ENCODE data around the gene TEK. TPM values are rescaled to one million over a fixed set of nuclear protein-coding genes. Genes with fewer than 3 reads are reported as not detected.
"Not testable (repeated sequence)": the region's sequence is repeated elsewhere in the genome, so short reads cannot be mapped to it uniquely, and the experiment has no call there.

Gene TEK
- polyA plus RNA-seq, 2 donors = 0.55 to 1.3 TPM

DNA sequence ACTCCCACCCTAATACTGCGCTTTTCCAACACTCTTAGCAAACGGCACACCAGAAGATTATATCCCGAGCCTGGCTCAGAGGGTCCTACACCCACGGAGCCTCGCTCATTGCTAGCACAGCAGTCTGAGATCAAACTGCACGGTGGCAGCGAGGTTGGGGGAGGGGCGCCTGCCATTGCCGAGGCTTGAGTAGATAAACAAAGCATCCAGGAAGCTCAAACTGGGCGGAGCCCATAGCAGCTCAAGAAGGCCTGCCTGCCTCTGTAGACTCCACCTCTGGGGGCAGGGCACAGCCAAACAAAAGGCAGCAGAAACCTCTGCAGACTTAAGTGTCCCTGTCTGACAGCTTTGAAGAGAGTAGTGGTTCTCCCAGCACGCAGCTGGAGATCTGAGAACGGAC is 130.6 kb downstream of the TEK start:
- H3K36me3 ChIP-seq (ENCODE audit: control insufficient read depth in 2 of 2, insufficient read depth in 2 of 2, low read length in 1 of 2); H3K27ac ChIP-seq (ENCODE audit: low read depth in 2 of 2, low read length in 1 of 2); H3K4me1 ChIP-seq (ENCODE audit: control insufficient read depth in 2 of 2, insufficient read depth in 2 of 2, low read length in 1 of 2); H3K9me3 ChIP-seq (ENCODE audit: control insufficient read depth in 2 of 2, insufficient read depth in 1 of 2, low read depth in 1 of 2, low read length in 1 of 2); H3K4me3 ChIP-seq (ENCODE audit: low read depth in 1 of 2, low read length in 2 of 2); H3K27me3 ChIP-seq (ENCODE audit: control insufficient read depth in 1 of 2, insufficient read depth in 2 of 2, low read length in 2 of 2): not testable (repeated sequence)
- WGBS, 2 donors = 75 to 84% methylated on average over 12 of the region's 12 CpGs

DNA sequence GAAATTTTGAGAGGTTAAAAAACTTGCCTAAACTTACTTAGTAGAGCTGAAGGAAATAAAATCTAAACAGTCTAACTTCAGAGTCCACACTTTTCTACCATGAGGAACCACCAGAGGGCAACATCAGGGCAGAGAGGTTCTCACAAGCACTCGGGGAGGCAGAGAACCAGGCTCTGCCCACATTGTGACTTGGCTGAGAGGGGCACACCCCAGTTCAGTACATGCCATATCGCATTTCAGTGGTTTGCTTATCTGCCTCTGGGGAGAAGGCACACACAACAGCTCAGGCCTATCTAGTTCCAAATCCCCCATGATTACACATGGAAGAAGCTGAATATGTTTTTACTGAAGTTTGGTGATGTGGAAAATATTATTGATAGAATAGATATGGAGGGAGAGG is 138.7 kb downstream of the TEK start:
- no peak overlapping the region for H3K4me3 ChIP-seq (ENCODE audit: low read depth in 1 of 2, low read length in 2 of 2)
- H3K4me1 ChIP-seq (ENCODE audit: control insufficient read depth in 2 of 2, insufficient read depth in 2 of 2, low read length in 1 of 2) = no peaks in the 10 kb centered on the region
- H3K36me3 ChIP-seq (ENCODE audit: control insufficient read depth in 2 of 2, insufficient read depth in 2 of 2, low read length in 1 of 2) = no peaks in the 10 kb centered on the region
- 16 to 20% methylated on average over 2 of the region's 2 CpGs for WGBS, 2 donors
- no peak overlapping the region for H3K27ac ChIP-seq (ENCODE audit: low read depth in 2 of 2, low read length in 1 of 2)
- H3K9me3 ChIP-seq (ENCODE audit: control insufficient read depth in 2 of 2, insufficient read depth in 1 of 2, low read depth in 1 of 2, low read length in 1 of 2) = no peaks in the 10 kb centered on the region
- no peaks in the 10 kb centered on the region for H3K27me3 ChIP-seq (ENCODE audit: control insufficient read depth in 1 of 2, insufficient read depth in 2 of 2, low read length in 2 of 2)

DNA sequence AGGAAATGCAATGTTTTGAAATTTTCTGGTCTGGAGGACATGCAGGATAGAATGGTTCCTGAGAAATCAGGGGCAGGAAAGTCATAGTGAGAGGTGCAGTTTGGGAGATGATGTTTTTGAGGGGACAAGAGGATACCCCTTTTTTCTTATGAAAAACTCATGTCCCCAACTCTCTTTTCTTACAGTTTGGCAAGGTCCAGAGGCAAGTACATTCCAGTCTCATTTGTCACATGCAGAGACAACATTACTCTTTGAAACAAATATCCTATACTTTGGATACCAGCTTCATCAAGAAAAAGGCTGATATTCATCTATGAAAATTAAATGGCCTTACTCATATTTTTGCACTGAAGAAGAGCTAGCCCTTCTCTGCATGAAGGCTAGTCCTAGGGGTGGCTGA is 139.7 kb downstream of the TEK start:
- no peaks in the 10 kb centered on the region for H3K9me3 ChIP-seq (ENCODE audit: control insufficient read depth in 2 of 2, insufficient read depth in 1 of 2, low read depth in 1 of 2, low read length in 1 of 2)
- no peak overlapping the region for H3K4me3 ChIP-seq (ENCODE audit: low read depth in 1 of 2, low read length in 2 of 2)
- no peak overlapping the region for H3K27ac ChIP-seq (ENCODE audit: low read depth in 2 of 2, low read length in 1 of 2)
- H3K4me1 ChIP-seq (ENCODE audit: control insufficient read depth in 2 of 2, insufficient read depth in 2 of 2, low read length in 1 of 2) = no peaks in the 10 kb centered on the region
- no peaks in the 10 kb centered on the region for H3K27me3 ChIP-seq (ENCODE audit: control insufficient read depth in 1 of 2, insufficient read depth in 2 of 2, low read length in 2 of 2)
- no peaks in the 10 kb centered on the region for H3K36me3 ChIP-seq (ENCODE audit: control insufficient read depth in 2 of 2, insufficient read depth in 2 of 2, low read length in 1 of 2)

DNA sequence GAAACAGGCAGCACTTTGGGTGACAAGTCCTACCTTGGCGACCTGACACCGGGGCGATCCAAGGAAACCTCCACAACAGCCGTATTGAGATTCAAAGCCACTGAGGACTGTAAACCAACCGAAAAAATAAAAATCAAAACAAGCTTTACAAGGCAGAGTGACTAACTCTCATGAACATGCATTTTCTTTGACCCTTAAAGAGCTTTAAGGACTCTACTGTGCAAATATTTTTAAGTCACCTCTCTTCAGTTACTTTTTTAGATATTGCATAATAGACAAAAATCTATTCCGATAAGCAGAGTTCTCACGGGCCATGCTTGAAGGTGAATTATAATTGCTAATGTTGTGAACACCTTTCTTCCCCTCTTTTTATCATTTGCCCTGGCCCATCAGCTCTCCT is 149.6 kb downstream of the TEK start:
- Histone ChIP-seq H3K27ac (ENCODE audit: low read depth in 2 of 2, low read length in 1 of 2) (no peak overlapping the region), H3K36me3 (ENCODE audit: control insufficient read depth in 2 of 2, insufficient read depth in 2 of 2, low read length in 1 of 2) (no peaks in the 10 kb centered on the region), H3K4me3 (ENCODE audit: low read depth in 1 of 2, low read length in 2 of 2) (no peak overlapping the region), H3K4me1 (ENCODE audit: control insufficient read depth in 2 of 2, insufficient read depth in 2 of 2, low read length in 1 of 2) (no peaks in the 10 kb centered on the region), H3K9me3 (ENCODE audit: control insufficient read depth in 2 of 2, insufficient read depth in 1 of 2, low read depth in 1 of 2, low read length in 1 of 2) (no peaks in the 10 kb centered on the region), H3K27me3 (ENCODE audit: control insufficient read depth in 1 of 2, insufficient read depth in 2 of 2, low read length in 2 of 2) (no peaks in the 10 kb centered on the region)
- 91 to 93% methylated on average over 7 of the region's 7 CpGs for WGBS, 2 donors

DNA sequence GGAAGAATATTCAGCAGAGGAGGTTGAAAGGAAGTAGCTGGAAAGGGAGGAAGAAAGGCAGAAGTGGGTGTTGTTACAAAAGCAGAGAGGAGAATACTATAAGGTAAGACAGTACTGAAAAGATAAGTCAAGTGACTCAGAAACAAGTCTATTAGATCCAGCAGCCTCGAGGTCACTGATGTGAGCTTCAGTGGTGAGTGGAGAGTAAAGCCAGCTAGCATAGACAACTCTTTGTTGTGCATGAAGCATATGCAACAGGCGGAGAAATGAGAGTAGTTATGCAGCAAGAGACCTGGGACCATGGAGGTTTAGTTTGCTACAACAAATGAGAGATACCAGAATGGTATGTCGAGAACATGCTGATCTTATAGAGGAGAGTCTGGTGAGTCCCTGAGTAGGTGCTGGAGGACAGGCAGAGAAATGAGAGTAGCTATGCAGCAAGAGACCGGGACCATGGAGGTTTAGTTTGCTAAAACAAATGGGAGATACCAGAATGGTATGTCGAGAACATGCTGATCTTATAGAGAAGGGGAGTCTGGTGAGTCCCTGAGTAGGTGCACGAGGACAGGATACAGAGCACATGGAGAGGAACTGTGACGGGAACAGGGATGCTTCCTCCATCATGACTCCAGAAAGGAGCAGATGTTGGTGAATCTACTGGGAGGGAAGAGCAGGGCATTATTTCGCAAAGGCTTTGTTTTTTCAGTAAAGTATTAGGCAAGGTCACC is 151.9 kb downstream of the TEK start:
- H3K9me3 ChIP-seq (ENCODE audit: control insufficient read depth in 2 of 2, insufficient read depth in 1 of 2, low read depth in 1 of 2, low read length in 1 of 2) = no peaks in the 10 kb centered on the region
- no peaks in the 10 kb centered on the region for H3K36me3 ChIP-seq (ENCODE audit: control insufficient read depth in 2 of 2, insufficient read depth in 2 of 2, low read length in 1 of 2)
- H3K27me3 ChIP-seq (ENCODE audit: control insufficient read depth in 1 of 2, insufficient read depth in 2 of 2, low read length in 2 of 2) = no peaks in the 10 kb centered on the region
- H3K27ac ChIP-seq (ENCODE audit: low read depth in 2 of 2, low read length in 1 of 2) = no peak overlapping the region
- no peak overlapping the region for H3K4me3 ChIP-seq (ENCODE audit: low read depth in 1 of 2, low read length in 2 of 2)
- WGBS, 2 donors = 76 to 84% methylated on average over 8 of the region's 8 CpGs
- H3K4me1 ChIP-seq (ENCODE audit: control insufficient read depth in 2 of 2, insufficient read depth in 2 of 2, low read length in 1 of 2) = no peaks in the 10 kb centered on the region

DNA sequence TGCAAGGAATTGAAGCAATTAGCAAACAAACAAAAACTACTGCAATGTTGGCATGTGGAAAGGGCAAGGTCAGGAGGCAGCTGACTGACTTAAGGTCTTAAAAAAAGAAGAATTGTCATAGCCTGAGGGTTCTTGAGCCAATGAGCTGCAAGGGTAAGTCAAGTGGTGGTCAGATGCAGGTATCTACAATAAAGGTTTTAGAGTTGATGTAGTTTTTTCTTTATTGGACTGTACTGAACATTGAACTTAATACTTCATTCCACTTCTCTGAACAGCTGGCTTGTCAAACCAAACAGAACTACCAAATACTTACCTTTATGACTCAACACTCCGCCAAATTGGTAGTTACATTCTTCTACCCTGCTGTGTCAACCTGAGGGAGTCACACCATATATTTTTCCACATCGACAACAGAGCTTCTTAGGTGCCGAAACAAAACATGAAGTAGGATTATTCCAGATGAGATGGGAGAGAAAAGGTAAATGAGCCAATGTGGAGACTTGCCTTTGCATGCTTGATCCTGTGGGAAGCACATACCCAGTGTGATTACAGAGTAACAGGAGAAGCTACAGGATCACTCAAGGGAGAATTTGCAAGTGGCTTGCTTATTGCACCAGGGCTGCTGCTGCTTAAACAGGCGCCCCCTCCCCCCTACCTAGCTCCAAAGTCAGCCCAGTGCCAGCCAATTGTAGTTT is 152.6 kb downstream of the TEK start:
- H3K4me1 ChIP-seq (ENCODE audit: control insufficient read depth in 2 of 2, insufficient read depth in 2 of 2, low read length in 1 of 2) = no peaks in the 10 kb centered on the region

DNA sequence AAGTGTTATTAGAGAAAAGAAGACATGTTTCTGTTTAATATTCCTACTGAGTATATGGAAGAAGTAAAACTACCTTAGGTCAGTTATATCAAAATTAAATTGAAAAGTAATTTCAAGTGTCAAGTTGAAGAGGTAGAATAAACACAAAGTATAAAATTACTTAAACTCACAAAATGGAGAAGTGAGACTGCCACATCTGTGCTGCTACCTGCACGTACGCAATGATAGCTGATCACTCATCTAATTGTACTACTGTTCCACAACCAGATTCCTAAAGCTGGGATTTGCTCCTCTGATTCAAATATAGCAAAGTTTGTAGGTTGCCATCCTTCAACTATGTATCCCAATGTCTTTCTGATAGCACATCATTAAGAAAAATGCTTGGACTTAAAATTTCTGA is 163.1 kb downstream of the TEK start:
- 93 to 95% methylated on average over 2 of the region's 2 CpGs for WGBS, 2 donors
- Histone ChIP-seq H3K9me3 (ENCODE audit: control insufficient read depth in 2 of 2, insufficient read depth in 1 of 2, low read depth in 1 of 2, low read length in 1 of 2) (no peaks in the 10 kb centered on the region), H3K4me3 (ENCODE audit: low read depth in 1 of 2, low read length in 2 of 2) (no peak overlapping the region), H3K36me3 (ENCODE audit: control insufficient read depth in 2 of 2, insufficient read depth in 2 of 2, low read length in 1 of 2) (no peaks in the 10 kb centered on the region), H3K27me3 (ENCODE audit: control insufficient read depth in 1 of 2, insufficient read depth in 2 of 2, low read length in 2 of 2) (no peaks in the 10 kb centered on the region), H3K27ac (ENCODE audit: low read depth in 2 of 2, low read length in 1 of 2) (no peak overlapping the region), H3K4me1 (ENCODE audit: control insufficient read depth in 2 of 2, insufficient read depth in 2 of 2, low read length in 1 of 2) (no peaks in the 10 kb centered on the region)

More for the DNA sequence above, 152.6 kb downstream of the TEK start:
- 36 to 39% methylated on average over 4 of the region's 4 CpGs for WGBS, 2 donors
- H3K36me3 ChIP-seq (ENCODE audit: control insufficient read depth in 2 of 2, insufficient read depth in 2 of 2, low read length in 1 of 2) = no peaks in the 10 kb centered on the region
- no peaks in the 10 kb centered on the region for H3K9me3 ChIP-seq (ENCODE audit: control insufficient read depth in 2 of 2, insufficient read depth in 1 of 2, low read depth in 1 of 2, low read length in 1 of 2)
- no peak overlapping the region for H3K4me3 ChIP-seq (ENCODE audit: low read depth in 1 of 2, low read length in 2 of 2)
- H3K27ac ChIP-seq (ENCODE audit: low read depth in 2 of 2, low read length in 1 of 2) = no peak overlapping the region
- no peaks in the 10 kb centered on the region for H3K27me3 ChIP-seq (ENCODE audit: control insufficient read depth in 1 of 2, insufficient read depth in 2 of 2, low read length in 2 of 2)

DNA sequence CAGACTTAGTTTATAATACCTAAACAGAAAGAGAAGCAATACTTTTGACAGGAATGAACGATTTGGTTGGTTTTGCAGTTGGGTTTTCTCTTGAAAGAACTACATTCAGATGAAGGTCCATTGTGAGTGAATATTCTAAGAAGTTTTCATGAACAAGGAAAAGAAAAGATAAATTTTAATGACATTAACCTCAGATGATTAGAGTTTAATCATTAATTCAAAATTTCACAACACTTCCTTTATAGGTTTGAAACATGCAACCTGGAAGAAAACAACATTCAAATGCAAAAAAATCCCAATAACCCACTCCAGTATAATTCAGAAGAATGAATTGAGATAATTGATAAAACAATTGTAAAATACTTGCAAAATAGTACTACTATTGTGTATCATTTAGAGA is 164.2 kb downstream of the TEK start:
- Histone ChIP-seq H3K4me3 (ENCODE audit: low read depth in 1 of 2, low read length in 2 of 2) (no peak overlapping the region), H3K4me1 (ENCODE audit: control insufficient read depth in 2 of 2, insufficient read depth in 2 of 2, low read length in 1 of 2) (no peaks in the 10 kb centered on the region), H3K27me3 (ENCODE audit: control insufficient read depth in 1 of 2, insufficient read depth in 2 of 2, low read length in 2 of 2) (no peaks in the 10 kb centered on the region), H3K9me3 (ENCODE audit: control insufficient read depth in 2 of 2, insufficient read depth in 1 of 2, low read depth in 1 of 2, low read length in 1 of 2) (no peaks in the 10 kb centered on the region), H3K36me3 (ENCODE audit: control insufficient read depth in 2 of 2, insufficient read depth in 2 of 2, low read length in 1 of 2) (no peaks in the 10 kb centered on the region), H3K27ac (ENCODE audit: low read depth in 2 of 2, low read length in 1 of 2) (no peak overlapping the region)
- 63 to 85% methylated on average over 1 of the region's 1 CpG for WGBS, 2 donors

DNA sequence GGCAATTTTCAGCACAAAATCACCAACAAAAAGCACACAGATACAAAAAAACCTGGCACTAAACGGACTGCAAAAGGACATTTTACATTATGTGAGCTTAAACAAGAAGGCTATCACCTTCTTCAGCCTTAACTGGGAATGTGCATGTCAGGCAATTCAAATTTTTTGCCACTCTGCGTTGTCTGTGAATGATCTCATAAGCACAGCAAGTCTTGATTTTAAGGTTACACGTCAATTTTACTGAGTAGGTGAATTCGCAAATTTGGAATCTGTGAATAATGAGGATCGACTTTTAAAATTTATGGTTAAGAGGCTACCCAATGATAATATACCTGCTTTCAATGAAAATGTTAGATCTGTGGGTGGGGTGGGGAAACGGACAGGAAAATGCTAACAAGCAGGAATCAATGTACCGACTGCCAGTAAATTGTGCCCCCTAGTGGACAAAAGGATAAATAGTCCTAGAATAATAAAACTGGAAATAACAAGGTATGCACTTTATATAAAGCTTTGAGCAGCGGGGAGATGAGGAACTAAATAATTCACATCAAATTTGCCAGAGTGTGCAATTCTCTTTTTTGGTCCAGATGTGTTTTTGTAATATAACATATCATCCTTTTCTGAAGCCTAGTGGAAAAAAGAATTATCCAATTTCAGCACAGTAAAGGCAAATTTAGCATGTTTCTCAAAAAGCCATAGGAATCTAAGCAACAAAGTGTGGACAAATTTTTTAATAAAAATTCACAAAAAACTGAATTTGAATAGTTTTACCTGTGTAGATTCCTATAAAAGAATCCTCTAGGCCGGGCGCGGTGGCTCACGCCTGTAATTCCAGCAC is 167.4 kb downstream of the TEK start:
- 39 to 41% methylated on average over 12 of the region's 12 CpGs for WGBS, 2 donors
- Histone ChIP-seq H3K27ac (ENCODE audit: low read depth in 2 of 2, low read length in 1 of 2) (no peak overlapping the region), H3K4me1 (ENCODE audit: control insufficient read depth in 2 of 2, insufficient read depth in 2 of 2, low read length in 1 of 2) (no peaks in the 10 kb centered on the region), H3K4me3 (ENCODE audit: low read depth in 1 of 2, low read length in 2 of 2) (no peak overlapping the region), H3K36me3 (ENCODE audit: control insufficient read depth in 2 of 2, insufficient read depth in 2 of 2, low read length in 1 of 2) (no peaks in the 10 kb centered on the region), H3K27me3 (ENCODE audit: control insufficient read depth in 1 of 2, insufficient read depth in 2 of 2, low read length in 2 of 2) (no peaks in the 10 kb centered on the region), H3K9me3 (ENCODE audit: control insufficient read depth in 2 of 2, insufficient read depth in 1 of 2, low read depth in 1 of 2, low read length in 1 of 2) (no peaks in the 10 kb centered on the region)

All from esophagus (tissue), 2 donors.